GM23338 (cell line): ENCODE results near the gene SLC22A16. TPM values are rescaled to one million over a fixed set of nuclear protein-coding genes. Genes with fewer than 3 reads are reported as not detected.

Source experiments
- ATAC-seq: fragments of 200-7000 bp; cut with Tn5 transposase; 3 replicates; pipeline ENCODE4 v1.9.1; 2020
- DNase-seq: peaks from one replicate; pipeline ENCODE4 v3.0.0-alpha.2; 2015; ENCODE audit warnings: low spot score
- H2AFZ ChIP-seq: fragments of 200-600 bp; sonication (generic); 2 replicates; pipeline ENCODE4 v1.8.0; 2016; ENCODE audit warnings: antibody characterized with exemption, mild to moderate bottlenecking, moderate library complexity
- H3F3A ChIP-seq: fragments of 200-600 bp; sonication (generic); replicated peaks from 2 replicates; pipeline ENCODE4 v1.8.0; 2017; ENCODE audit warnings: antibody characterized with exemption, mixed run types, low read depth
- H3K27ac ChIP-seq: fragments of 200-600 bp; sonication (generic); 2 replicates; pipeline ENCODE4 v1.6.1; 2016; ENCODE audit warnings: low read depth
- H3K27me3 ChIP-seq: fragments of 200-600 bp; sonication (generic); 2 replicates; pipeline ENCODE4 v1.8.0; 2016; ENCODE audit warnings: mild to moderate bottlenecking, mixed run types, moderate library complexity; ENCODE audit not compliant: insufficient read depth
- H3K36me3 ChIP-seq: fragments of 200-600 bp; sonication (generic); 2 replicates; pipeline ENCODE4 v1.8.0; 2016; ENCODE audit warnings: mild to moderate bottlenecking; ENCODE audit not compliant: insufficient read depth
- H3K4me1 ChIP-seq: fragments of 200-600 bp; sonication (generic); 2 replicates; pipeline ENCODE4 v1.8.0; 2016; ENCODE audit warnings: mild to moderate bottlenecking, moderate library complexity; ENCODE audit not compliant: insufficient read depth
- H3K4me2 ChIP-seq: fragments of 200-600 bp; sonication (generic); 2 replicates; pipeline ENCODE4 v1.7.1; 2017; ENCODE audit warnings: mixed run types
- H3K4me3 ChIP-seq: fragments of 200-600 bp; sonication (generic); 2 replicates; pipeline ENCODE4 v1.6.1; 2016; ENCODE audit warnings: mixed run types
- H3K79me2 ChIP-seq: fragments of 200-600 bp; sonication (generic); replicated peaks from 2 replicates; pipeline ENCODE4 v1.8.0; 2017; ENCODE audit warnings: mild to moderate bottlenecking; ENCODE audit not compliant: insufficient read depth
- H3K9me2 ChIP-seq: fragments of 200-600 bp; sonication (generic); 2 replicates; pipeline ENCODE4 v1.8.0; 2017; ENCODE audit not compliant: insufficient read depth
- H4K20me1 ChIP-seq: fragments of 200-600 bp; sonication (generic); replicated peaks from 2 replicates; pipeline ENCODE4 v1.8.0; 2017; ENCODE audit warnings: mild to moderate bottlenecking; ENCODE audit not compliant: insufficient read depth
- H3K27ac Mint-ChIP-seq: 2 replicates; pipeline ENCODE4 v1.8.0; 2020; ENCODE audit warnings: inconsistent platforms, mild to moderate bottlenecking, moderate library complexity, mixed read lengths
- H3K27me3 Mint-ChIP-seq: 3 replicates; pipeline ENCODE4 v1.8.0; 2022; ENCODE audit warnings: low read depth, mild to moderate bottlenecking, moderate library complexity, mixed read lengths, inconsistent platforms; ENCODE audit not compliant: insufficient read depth, poor library complexity
- H3K36me3 Mint-ChIP-seq: 3 replicates; pipeline ENCODE4 v1.8.0; 2021; ENCODE audit warnings: low read depth, mild to moderate bottlenecking, inconsistent platforms, moderate library complexity, mixed read lengths
- H3K4me1 Mint-ChIP-seq: 3 replicates; pipeline ENCODE4 v1.8.0; 2020; ENCODE audit warnings: mild to moderate bottlenecking, inconsistent platforms, mixed read lengths
- H3K4me3 Mint-ChIP-seq: 3 replicates; pipeline ENCODE4 v1.8.0; 2021; ENCODE audit warnings: moderate library complexity, mild to moderate bottlenecking, inconsistent platforms, mixed read lengths
- H3K9me3 Mint-ChIP-seq: 3 replicates; pipeline ENCODE4 v1.8.0; 2020; ENCODE audit warnings: moderate library complexity, mild to moderate bottlenecking, inconsistent platforms, mixed read lengths
- EZH2phosphoT487 ChIP-seq: fragments of 200-600 bp; sonication (generic); IDR thresholded peaks from one replicate; pipeline ENCODE4 v1.8.1; 2018; ENCODE audit warnings: antibody characterized with exemption; ENCODE audit not compliant: unreplicated experiment
- POLR2AphosphoS5 ChIP-seq: IDR thresholded peaks from 2 replicates; pipeline ENCODE4 v1.6.1; 2016; ENCODE audit warnings: antibody characterized with exemption, low read depth
- ZNF331 ChIP-seq: fragments of 250-450 bp; sonication (Bioruptor Pico); IDR thresholded peaks from 2 replicates; pipeline ENCODE4 v1.5.0; 2020; ENCODE audit warnings: low read depth, mild to moderate bottlenecking, moderate library complexity
- polyA plus RNA-seq: library from polyadenylated mRNA; unstranded; fragments of >200 nt; fragmentation: Nextera tagmentation; extraction: Ambion mirVana; gene quantifications from 2 replicates; pipeline ENCODE4 v1.2.1, GENCODE V29; 2016
- total RNA-seq: library from RNA; depleted of rRNA; stranded (reverse); fragments of >200 nt; shearing (Covaris generic); gene quantifications from 2 replicates; pipeline ENCODE4 v1.2.3, GENCODE V29; 2014
- TF ChIP-seq, protein P1 (sequence below): fragments of 250-450 bp; sonication (Bioruptor Pico); IDR thresholded peaks from 2 replicates; pipeline ENCODE4 v1.5.0; 2020; ENCODE audit warnings: mild to moderate bottlenecking, moderate library complexity
- TF ChIP-seq, protein P2 (sequence below), 2 experiments: fragments of 200-600 bp in 1 of 2; sonication (generic) in 1 of 2; conservative IDR thresholded peaks; 2 replicates each; pipeline versions ENCODE4 v1.5.1 to v1.6.1; 2016 to 2017; ENCODE audit warnings: antibody characterized with exemption in 2 of 2, low read depth in 2 of 2, mild to moderate bottlenecking in 2 of 2, moderate library complexity in 1 of 2
- TF ChIP-seq, protein P3 (sequence below): IDR thresholded peaks from one replicate; pipeline ENCODE4 v1.6.1; 2018; ENCODE audit warnings: antibody characterized with exemption; ENCODE audit not compliant: unreplicated experiment

The SLC22A16 gene
- total and polyA plus RNA-seq, 2 experiments from 2014 or later: 0.37 to 0.42 TPM

- TF ChIP-seq, protein P1, sequence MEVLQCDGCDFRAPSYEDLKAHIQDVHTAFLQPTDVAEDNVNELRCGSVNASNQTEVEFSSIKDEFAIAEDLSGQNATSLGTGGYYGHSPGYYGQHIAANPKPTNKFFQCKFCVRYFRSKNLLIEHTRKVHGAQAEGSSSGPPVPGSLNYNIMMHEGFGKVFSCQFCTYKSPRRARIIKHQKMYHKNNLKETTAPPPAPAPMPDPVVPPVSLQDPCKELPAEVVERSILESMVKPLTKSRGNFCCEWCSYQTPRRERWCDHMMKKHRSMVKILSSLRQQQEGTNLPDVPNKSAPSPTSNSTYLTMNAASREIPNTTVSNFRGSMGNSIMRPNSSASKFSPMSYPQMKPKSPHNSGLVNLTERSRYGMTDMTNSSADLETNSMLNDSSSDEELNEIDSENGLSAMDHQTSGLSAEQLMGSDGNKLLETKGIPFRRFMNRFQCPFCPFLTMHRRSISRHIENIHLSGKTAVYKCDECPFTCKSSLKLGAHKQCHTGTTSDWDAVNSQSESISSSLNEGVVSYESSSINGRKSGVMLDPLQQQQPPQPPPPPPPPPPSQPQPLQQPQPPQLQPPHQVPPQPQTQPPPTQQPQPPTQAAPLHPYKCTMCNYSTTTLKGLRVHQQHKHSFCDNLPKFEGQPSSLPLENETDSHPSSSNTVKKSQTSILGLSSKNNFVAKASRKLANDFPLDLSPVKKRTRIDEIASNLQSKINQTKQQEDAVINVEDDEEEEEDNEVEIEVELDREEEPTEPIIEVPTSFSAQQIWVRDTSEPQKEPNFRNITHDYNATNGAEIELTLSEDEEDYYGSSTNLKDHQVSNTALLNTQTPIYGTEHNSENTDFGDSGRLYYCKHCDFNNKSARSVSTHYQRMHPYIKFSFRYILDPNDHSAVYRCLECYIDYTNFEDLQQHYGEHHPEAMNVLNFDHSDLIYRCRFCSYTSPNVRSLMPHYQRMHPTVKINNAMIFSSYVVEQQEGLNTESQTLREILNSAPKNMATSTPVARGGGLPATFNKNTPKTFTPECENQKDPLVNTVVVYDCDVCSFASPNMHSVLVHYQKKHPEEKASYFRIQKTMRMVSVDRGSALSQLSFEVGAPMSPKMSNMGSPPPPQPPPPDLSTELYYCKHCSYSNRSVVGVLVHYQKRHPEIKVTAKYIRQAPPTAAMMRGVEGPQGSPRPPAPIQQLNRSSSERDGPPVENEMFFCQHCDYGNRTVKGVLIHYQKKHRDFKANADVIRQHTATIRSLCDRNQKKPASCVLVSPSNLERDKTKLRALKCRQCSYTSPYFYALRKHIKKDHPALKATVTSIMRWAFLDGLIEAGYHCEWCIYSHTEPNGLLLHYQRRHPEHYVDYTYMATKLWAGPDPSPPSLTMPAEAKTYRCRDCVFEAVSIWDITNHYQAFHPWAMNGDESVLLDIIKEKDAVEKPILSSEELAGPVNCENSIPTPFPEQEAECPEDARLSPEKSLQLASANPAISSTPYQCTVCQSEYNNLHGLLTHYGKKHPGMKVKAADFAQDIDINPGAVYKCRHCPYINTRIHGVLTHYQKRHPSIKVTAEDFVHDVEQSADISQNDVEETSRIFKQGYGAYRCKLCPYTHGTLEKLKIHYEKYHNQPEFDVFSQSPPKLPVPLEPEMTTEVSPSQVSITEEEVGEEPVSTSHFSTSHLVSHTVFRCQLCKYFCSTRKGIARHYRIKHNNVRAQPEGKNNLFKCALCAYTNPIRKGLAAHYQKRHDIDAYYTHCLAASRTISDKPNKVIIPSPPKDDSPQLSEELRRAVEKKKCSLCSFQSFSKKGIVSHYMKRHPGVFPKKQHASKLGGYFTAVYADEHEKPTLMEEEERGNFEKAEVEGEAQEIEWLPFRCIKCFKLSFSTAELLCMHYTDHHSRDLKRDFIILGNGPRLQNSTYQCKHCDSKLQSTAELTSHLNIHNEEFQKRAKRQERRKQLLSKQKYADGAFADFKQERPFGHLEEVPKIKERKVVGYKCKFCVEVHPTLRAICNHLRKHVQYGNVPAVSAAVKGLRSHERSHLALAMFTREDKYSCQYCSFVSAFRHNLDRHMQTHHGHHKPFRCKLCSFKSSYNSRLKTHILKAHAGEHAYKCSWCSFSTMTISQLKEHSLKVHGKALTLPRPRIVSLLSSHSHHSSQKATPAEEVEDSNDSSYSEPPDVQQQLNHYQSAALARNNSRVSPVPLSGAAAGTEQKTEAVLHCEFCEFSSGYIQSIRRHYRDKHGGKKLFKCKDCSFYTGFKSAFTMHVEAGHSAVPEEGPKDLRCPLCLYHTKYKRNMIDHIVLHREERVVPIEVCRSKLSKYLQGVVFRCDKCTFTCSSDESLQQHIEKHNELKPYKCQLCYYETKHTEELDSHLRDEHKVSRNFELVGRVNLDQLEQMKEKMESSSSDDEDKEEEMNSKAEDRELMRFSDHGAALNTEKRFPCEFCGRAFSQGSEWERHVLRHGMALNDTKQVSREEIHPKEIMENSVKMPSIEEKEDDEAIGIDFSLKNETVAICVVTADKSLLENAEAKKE (CRISPR knock-in tag): no peak
- TF ChIP-seq POLR2AphosphoS5: no peak
Measured at GRCh38 chr6:110456694-110457093, 19.7 kb downstream of the SLC22A16 start (continued).

GRCh38 chr6:110449541-110449895 lies 26.9 kb downstream of the SLC22A16 start:
- peak overlapping the region; percentile 47; the same call in 1 of the 2 replicates for H2AFZ ChIP-seq
- H3K4me2 ChIP-seq: no peak overlapping the region
- Mint-ChIP-seq H3K36me3 (no peaks in the 10 kb centered on the region), H3K27ac (no peak overlapping the region), H3K9me3 (no peaks in the 10 kb centered on the region), H3K27me3 (no peaks in the 10 kb centered on the region), H3K4me3 (no peak overlapping the region), H3K4me1 (no peaks in the 10 kb centered on the region)
- no peaks in the 10 kb centered on the region for H4K20me1 ChIP-seq
- H3F3A ChIP-seq: no peaks in the 10 kb centered on the region
- DNase-seq (no peak), ATAC-seq (no peak)
- peaks cover 20% of the 10 kb centered on the region for H3K9me2 ChIP-seq
- H3K79me2 ChIP-seq: no peaks in the 10 kb centered on the region
- H3K27me3 ChIP-seq: no peaks in the 10 kb centered on the region
- H3K27ac ChIP-seq: no peak overlapping the region
- no peak overlapping the region for H3K4me3 ChIP-seq
- H3K36me3 ChIP-seq: no peaks in the 10 kb centered on the region; the same call in 1 of the 2 replicates
- no peaks in the 10 kb centered on the region for H3K4me1 ChIP-seq
- TF ChIP-seq ZNF331 (CRISPR knock-in tag) (no peak), EZH2phosphoT487 (no peak)
- TF ChIP-seq, protein P2, sequence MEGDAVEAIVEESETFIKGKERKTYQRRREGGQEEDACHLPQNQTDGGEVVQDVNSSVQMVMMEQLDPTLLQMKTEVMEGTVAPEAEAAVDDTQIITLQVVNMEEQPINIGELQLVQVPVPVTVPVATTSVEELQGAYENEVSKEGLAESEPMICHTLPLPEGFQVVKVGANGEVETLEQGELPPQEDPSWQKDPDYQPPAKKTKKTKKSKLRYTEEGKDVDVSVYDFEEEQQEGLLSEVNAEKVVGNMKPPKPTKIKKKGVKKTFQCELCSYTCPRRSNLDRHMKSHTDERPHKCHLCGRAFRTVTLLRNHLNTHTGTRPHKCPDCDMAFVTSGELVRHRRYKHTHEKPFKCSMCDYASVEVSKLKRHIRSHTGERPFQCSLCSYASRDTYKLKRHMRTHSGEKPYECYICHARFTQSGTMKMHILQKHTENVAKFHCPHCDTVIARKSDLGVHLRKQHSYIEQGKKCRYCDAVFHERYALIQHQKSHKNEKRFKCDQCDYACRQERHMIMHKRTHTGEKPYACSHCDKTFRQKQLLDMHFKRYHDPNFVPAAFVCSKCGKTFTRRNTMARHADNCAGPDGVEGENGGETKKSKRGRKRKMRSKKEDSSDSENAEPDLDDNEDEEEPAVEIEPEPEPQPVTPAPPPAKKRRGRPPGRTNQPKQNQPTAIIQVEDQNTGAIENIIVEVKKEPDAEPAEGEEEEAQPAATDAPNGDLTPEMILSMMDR (conservative IDR thresholded peaks at IDR 0.05; ENCODE audit: low read depth in 2 of 2): no peak
- TF ChIP-seq, protein P3, sequence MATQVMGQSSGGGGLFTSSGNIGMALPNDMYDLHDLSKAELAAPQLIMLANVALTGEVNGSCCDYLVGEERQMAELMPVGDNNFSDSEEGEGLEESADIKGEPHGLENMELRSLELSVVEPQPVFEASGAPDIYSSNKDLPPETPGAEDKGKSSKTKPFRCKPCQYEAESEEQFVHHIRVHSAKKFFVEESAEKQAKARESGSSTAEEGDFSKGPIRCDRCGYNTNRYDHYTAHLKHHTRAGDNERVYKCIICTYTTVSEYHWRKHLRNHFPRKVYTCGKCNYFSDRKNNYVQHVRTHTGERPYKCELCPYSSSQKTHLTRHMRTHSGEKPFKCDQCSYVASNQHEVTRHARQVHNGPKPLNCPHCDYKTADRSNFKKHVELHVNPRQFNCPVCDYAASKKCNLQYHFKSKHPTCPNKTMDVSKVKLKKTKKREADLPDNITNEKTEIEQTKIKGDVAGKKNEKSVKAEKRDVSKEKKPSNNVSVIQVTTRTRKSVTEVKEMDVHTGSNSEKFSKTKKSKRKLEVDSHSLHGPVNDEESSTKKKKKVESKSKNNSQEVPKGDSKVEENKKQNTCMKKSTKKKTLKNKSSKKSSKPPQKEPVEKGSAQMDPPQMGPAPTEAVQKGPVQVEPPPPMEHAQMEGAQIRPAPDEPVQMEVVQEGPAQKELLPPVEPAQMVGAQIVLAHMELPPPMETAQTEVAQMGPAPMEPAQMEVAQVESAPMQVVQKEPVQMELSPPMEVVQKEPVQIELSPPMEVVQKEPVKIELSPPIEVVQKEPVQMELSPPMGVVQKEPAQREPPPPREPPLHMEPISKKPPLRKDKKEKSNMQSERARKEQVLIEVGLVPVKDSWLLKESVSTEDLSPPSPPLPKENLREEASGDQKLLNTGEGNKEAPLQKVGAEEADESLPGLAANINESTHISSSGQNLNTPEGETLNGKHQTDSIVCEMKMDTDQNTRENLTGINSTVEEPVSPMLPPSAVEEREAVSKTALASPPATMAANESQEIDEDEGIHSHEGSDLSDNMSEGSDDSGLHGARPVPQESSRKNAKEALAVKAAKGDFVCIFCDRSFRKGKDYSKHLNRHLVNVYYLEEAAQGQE: no peak
